Ascending aorta (tissue), 2 donors: ENCODE measurements around the gene CFAP20DC. TPM values are rescaled to one million over a fixed set of nuclear protein-coding genes. Genes with fewer than 3 reads are reported as not detected.

ENCODE experiments used
- DNase-seq, 2 donors: peaks; one replicate each; pipeline ENCODE4 v3.0.0-alpha.2; 2019; ENCODE audit warnings: low spot score in 2 of 2
- H3K27ac ChIP-seq, 2 donors: fragments of 200-600 bp; sonication (generic); one replicate each; pipeline ENCODE4 v1.5.1; 2016 to 2017; ENCODE audit warnings: mild to moderate bottlenecking in 1 of 2
- H3K27me3 ChIP-seq: fragments of 200-600 bp; sonication (generic); one replicate; pipeline ENCODE4 v1.5.1; 2017
- H3K36me3 ChIP-seq, 2 donors: fragments of 200-600 bp; sonication (generic); one replicate each; pipeline ENCODE4 v1.5.1; 2016
- H3K4me1 ChIP-seq, 2 donors: fragments of 200-600 bp; sonication (generic); one replicate each; pipeline ENCODE4 v1.5.1; 2016 to 2017; ENCODE audit warnings: mild to moderate bottlenecking in 1 of 2
- H3K4me3 ChIP-seq, 2 donors: fragments of 200-600 bp; sonication (generic); one replicate each; pipeline ENCODE4 v1.5.1; 2016 to 2017; ENCODE audit warnings: mild to moderate bottlenecking in 1 of 2
- H3K9me3 ChIP-seq, 2 donors: fragments of 200-600 bp; sonication (generic); one replicate each; pipeline ENCODE4 v1.5.1; 2016
- intact Hi-C: fragments of 100-400 bp; cut with DNase I; formaldehyde crosslinking; loops from one replicate; pipeline ENCODE4 v1.15.1; 2023
- total RNA-seq: library from RNA; depleted of rRNA; stranded (reverse); fragments of >200 nt; gene quantifications from one replicate; pipeline ENCODE4 v1.1.0, GENCODE V29; 2016
- TF ChIP-seq, protein P1 (sequence below), 3 experiments: fragments of 200-600 bp in 2 of 3; fragments of 450-650 bp in 1 of 3; sonication (generic) in 2 of 3; IDR thresholded peaks; one replicate each; pipeline ENCODE4 v1.5.1; 2016 to 2019; ENCODE audit warnings: antibody characterized with exemption in 3 of 3, mild to moderate bottlenecking in 1 of 3, moderate library complexity in 1 of 3

CFAP20DC gene
- total RNA-seq, 1 donor from 2014 or later, result not detected

DNA sequence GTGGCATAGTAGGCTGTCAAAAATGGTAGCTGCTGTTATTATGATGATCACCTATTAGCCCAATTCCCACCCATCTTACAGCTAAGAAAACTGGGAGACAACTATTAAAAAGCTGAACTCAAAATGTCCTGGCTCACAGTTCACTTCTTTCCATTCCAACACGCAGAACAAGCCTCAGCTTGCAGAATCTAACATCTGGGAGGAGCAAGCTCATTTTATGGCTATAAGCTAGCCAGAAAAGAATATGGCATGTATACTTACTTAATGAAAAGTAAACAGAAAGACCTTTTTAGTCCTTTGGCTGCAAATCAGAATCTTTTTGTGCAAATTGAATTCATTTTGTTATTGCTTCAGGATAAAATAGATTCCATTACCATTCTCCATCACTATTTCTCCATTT lies 34.8 kb upstream of the CFAP20DC start:
- Histone ChIP-seq H3K36me3 (no peaks in the 10 kb centered on the region), H3K27me3 (no peaks in the 10 kb centered on the region), H3K4me1 (no peaks in the 10 kb centered on the region), H3K4me3 (no peak overlapping the region), H3K27ac (no peak overlapping the region), H3K9me3 (no peaks in the 10 kb centered on the region)
- TF ChIP-seq, protein P1, sequence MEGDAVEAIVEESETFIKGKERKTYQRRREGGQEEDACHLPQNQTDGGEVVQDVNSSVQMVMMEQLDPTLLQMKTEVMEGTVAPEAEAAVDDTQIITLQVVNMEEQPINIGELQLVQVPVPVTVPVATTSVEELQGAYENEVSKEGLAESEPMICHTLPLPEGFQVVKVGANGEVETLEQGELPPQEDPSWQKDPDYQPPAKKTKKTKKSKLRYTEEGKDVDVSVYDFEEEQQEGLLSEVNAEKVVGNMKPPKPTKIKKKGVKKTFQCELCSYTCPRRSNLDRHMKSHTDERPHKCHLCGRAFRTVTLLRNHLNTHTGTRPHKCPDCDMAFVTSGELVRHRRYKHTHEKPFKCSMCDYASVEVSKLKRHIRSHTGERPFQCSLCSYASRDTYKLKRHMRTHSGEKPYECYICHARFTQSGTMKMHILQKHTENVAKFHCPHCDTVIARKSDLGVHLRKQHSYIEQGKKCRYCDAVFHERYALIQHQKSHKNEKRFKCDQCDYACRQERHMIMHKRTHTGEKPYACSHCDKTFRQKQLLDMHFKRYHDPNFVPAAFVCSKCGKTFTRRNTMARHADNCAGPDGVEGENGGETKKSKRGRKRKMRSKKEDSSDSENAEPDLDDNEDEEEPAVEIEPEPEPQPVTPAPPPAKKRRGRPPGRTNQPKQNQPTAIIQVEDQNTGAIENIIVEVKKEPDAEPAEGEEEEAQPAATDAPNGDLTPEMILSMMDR (IDR thresholded peaks at IDR 0.05), result no peak
- DNase-seq, result no peak
- intact Hi-C loops, result no loop called here

DNA sequence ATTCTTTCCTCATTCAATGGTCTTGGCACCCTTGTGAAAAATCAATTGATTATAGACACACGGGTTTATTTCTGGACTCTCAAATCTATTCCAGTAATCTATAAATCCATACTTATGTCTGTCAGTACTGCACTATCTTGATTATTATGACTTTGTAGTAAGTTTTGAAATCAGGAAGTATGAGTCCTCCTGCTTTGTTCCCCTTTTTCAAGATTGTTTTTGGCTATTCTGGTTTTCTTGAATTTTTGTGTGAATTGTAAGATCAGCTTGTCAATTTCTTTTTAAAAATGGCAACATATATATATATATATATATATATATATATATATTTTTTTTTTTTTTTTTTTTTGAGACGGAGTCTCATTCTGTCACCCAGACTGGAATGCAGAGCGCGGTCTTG lies 32.3 kb upstream of the CFAP20DC start:
- no peak overlapping the region for H3K4me3 ChIP-seq
- intact Hi-C loops, result no loop called here
- H3K9me3 ChIP-seq, result no peaks in the 10 kb centered on the region
- no peak overlapping the region for H3K27ac ChIP-seq
- no peaks in the 10 kb centered on the region for H3K36me3 ChIP-seq
- no peak for DNase-seq
- TF ChIP-seq, protein P1 (IDR thresholded peaks at IDR 0.05), result no peak
- H3K27me3 ChIP-seq, result no peaks in the 10 kb centered on the region
- H3K4me1 ChIP-seq, result no peaks in the 10 kb centered on the region

DNA sequence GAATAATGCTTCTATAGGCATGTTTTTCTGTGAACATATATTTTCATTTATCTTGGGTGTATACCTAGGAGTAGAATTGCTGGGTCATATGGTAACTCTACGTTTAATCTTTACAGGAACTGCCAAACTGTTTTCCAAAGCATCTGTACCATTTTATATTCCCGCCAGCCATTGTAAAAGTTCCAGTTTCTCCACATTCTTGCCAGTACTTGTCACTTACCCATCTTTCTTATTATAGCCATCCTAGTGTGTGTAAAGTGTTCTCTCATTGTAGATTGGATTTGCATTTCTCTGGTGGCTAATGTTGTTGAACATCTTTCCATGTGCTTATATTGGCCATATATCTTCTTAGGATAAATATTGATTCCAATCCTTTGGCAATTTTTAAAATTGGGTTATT lies 31.2 kb upstream of the CFAP20DC start:
- TF ChIP-seq, protein P1 (IDR thresholded peaks at IDR 0.05), result no peak
- Histone ChIP-seq H3K27ac (no peak overlapping the region), H3K4me1 (no peaks in the 10 kb centered on the region), H3K4me3 (no peak overlapping the region), H3K27me3 (no peaks in the 10 kb centered on the region), H3K9me3 (no peaks in the 10 kb centered on the region), H3K36me3 (no peaks in the 10 kb centered on the region)
- DNase-seq, result no peak
- intact Hi-C loops, result no loop called here

DNA sequence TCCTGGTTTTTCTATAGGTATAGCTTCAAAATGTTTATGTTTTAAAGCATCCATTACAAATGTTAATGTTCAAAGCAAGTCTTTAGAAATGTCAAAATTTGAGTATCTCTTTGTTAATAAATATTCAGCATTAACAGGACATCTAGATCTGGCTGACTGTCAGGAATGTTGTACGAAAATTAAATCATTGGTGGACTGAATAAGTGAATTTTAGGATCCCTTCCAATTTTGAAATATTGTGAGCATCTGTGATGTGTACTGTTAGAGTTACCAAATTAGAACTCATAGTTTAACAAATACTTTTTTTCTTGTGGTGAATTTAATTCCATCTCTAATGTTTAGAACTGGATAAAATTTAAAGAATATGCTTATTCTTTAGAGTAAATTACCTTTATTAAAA lies 30.1 kb upstream of the CFAP20DC start:
- no peak overlapping the region for H3K4me3 ChIP-seq
- DNase-seq, result no peak
- H3K9me3 ChIP-seq, result no peaks in the 10 kb centered on the region
- no peaks in the 10 kb centered on the region for H3K36me3 ChIP-seq
- TF ChIP-seq, protein P1 (IDR thresholded peaks at IDR 0.05), result no peak
- H3K27ac ChIP-seq, result no peak overlapping the region
- intact Hi-C loops, result no loop called here
- no peaks in the 10 kb centered on the region for H3K27me3 ChIP-seq
- no peaks in the 10 kb centered on the region for H3K4me1 ChIP-seq

DNA sequence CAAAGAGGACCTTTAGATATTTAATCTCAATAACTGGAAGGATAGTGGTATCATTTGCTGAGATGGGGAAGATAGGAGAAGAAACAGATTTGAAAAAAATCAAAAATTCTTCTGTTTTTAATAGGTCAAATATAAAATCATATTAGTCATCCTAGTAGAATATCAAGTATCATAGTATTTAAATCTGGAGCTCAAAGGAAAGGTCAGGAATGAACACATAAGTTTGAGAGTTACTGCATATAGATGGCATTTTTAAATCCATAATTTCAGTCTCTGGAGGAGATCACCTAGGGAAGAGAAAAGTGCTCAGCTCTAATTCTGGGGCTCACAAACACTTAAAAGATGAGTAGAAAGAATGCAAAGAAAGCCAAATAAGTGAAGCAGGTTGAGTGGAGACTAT lies 24.9 kb upstream of the CFAP20DC start:
- no peaks in the 10 kb centered on the region for H3K9me3 ChIP-seq
- H3K27me3 ChIP-seq, result no peaks in the 10 kb centered on the region
- no peaks in the 10 kb centered on the region for H3K36me3 ChIP-seq
- no peak overlapping the region for H3K4me3 ChIP-seq
- intact Hi-C loops, result no loop called here
- H3K27ac ChIP-seq, result no peak overlapping the region
- TF ChIP-seq, protein P1 (IDR thresholded peaks at IDR 0.05), result no peak
- no peak for DNase-seq
- H3K4me1 ChIP-seq, result no peaks in the 10 kb centered on the region

DNA sequence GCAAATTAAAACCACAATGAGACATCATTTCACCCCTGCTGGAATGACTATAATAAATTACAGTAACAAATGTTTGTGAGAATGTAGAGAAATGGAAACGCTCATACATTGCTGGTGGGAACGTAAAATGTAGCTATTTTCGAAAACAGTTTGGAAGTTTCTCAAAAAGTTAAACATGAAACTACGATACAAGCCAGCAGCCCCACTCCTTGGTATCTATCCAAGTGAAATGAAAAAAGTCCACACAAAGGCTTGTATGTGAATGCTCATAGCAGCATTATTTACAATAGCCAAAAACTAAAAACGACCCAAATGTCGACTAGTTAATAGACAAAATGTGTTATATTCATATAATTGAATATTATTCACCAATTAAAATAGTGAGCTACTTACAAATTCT lies 22.9 kb upstream of the CFAP20DC start:
- intact Hi-C loops, result no loop called here
- no peaks in the 10 kb centered on the region for H3K4me1 ChIP-seq
- no peaks in the 10 kb centered on the region for H3K36me3 ChIP-seq
- no peak overlapping the region for H3K4me3 ChIP-seq
- no peak overlapping the region for H3K27ac ChIP-seq
- H3K27me3 ChIP-seq, result no peaks in the 10 kb centered on the region
- H3K9me3 ChIP-seq, result no peaks in the 10 kb centered on the region
- no peak for DNase-seq
- TF ChIP-seq, protein P1 (IDR thresholded peaks at IDR 0.05), result no peak
